Neuron (in vitro differentiated cells): Measurements from ENCODE around the gene AMZ1.

Experiments
- H2AFZ ChIP-seq: one replicate; pipeline ENCODE4 v1.6.1; 2013; ENCODE audit warnings: low read depth, mild to moderate bottlenecking, inconsistent platforms, low read length, moderate library complexity
- H3K27me3 ChIP-seq: one replicate; pipeline ENCODE4 v1.6.1; 2013; ENCODE audit warnings: low read length; ENCODE audit not compliant: insufficient read depth
- H3K36me3 ChIP-seq: one replicate; pipeline ENCODE4 v1.6.1; 2013; ENCODE audit warnings: low read length; ENCODE audit not compliant: insufficient read depth
- H3K4me1 ChIP-seq: one replicate; pipeline ENCODE4 v1.6.1; 2013; ENCODE audit warnings: low read length; ENCODE audit not compliant: insufficient read depth
- H3K4me3 ChIP-seq: 2 replicates; pipeline ENCODE4 v1.5.1; 2013; ENCODE audit warnings: mild to moderate bottlenecking, low read length, moderate library complexity
- H3K9me3 ChIP-seq: one replicate; pipeline ENCODE4 v1.6.1; 2013; ENCODE audit warnings: low read length

AMZ1 gene

GRCh38 chr7:2657208-2657607 lies 30.8 kb upstream of the AMZ1 start:
- Histone ChIP-seq H2AFZ (no peak overlapping the region), H3K36me3 (peaks cover 51% of the 10 kb centered on the region), H3K4me3 (no peak overlapping the region), H3K9me3 (no peaks in the 10 kb centered on the region), H3K4me1 (no peaks in the 10 kb centered on the region), H3K27me3 (no peaks in the 10 kb centered on the region)

- H3K4me1 ChIP-seq = no peaks in the 10 kb centered on the region
- no peak overlapping the region for H3K4me3 ChIP-seq
- peaks cover 46% of the 10 kb centered on the region for H3K36me3 ChIP-seq
- H2AFZ ChIP-seq = no peak overlapping the region
- H3K9me3 ChIP-seq = no peaks in the 10 kb centered on the region
- H3K27me3 ChIP-seq = no peaks in the 10 kb centered on the region
Observed at GRCh38 chr7:2657920-2658671, 29.9 kb upstream of the AMZ1 start.

GRCh38 chr7:2658941-2659340 lies 29.1 kb upstream of the AMZ1 start:
- Histone ChIP-seq H3K4me3 (no peak overlapping the region), H2AFZ (no peak overlapping the region), H3K4me1 (no peaks in the 10 kb centered on the region), H3K27me3 (no peaks in the 10 kb centered on the region), H3K9me3 (no peaks in the 10 kb centered on the region), H3K36me3 (peaks cover 46% of the 10 kb centered on the region)

- Histone ChIP-seq H3K4me1 (no peaks in the 10 kb centered on the region), H3K36me3 (peaks cover 46% of the 10 kb centered on the region), H3K4me3 (no peak overlapping the region), H2AFZ (no peak overlapping the region), H3K9me3 (no peaks in the 10 kb centered on the region), H3K27me3 (no peaks in the 10 kb centered on the region)
Observed at GRCh38 chr7:2659556-2660358, 28.2 kb upstream of the AMZ1 start.

- H2AFZ ChIP-seq = no peak overlapping the region
- H3K4me3 ChIP-seq = no peak overlapping the region
- H3K9me3 ChIP-seq = no peaks in the 10 kb centered on the region
- no peaks in the 10 kb centered on the region for H3K27me3 ChIP-seq
- peaks cover 43% of the 10 kb centered on the region for H3K36me3 ChIP-seq
- H3K4me1 ChIP-seq = no peaks in the 10 kb centered on the region
Observed at GRCh38 chr7:2660359-2661095, 27.5 kb upstream of the AMZ1 start.

DNA sequence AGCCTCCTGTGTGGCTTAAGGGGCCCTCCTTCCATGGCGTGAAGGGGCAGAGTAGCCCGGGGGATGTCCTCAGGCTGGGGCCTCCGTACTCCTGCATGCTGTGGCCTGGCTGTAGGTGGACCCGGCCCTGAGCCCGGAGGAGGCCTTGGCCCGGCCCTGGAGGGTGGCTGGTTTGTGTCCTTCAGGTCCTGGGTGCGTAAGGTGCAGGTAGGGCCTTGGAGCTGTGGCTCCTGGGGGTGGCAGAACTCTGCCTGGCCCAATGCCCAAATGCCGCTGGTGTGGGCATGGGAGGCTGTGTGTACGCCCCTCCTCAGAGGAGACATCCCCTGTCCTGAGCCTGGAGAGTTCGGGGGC lies 26.9 kb upstream of the AMZ1 start:
- no peaks in the 10 kb centered on the region for H3K27me3 ChIP-seq
- H3K36me3 ChIP-seq = peaks cover 38% of the 10 kb centered on the region
- H3K4me1 ChIP-seq = no peaks in the 10 kb centered on the region

GRCh38 chr7:2661602-2662272 lies 26.3 kb upstream of the AMZ1 start:
- Histone ChIP-seq H3K36me3 (peaks cover 31% of the 10 kb centered on the region), H3K4me1 (no peaks in the 10 kb centered on the region)

More for the DNA sequence above, 26.9 kb upstream of the AMZ1 start:
- Histone ChIP-seq H3K4me3 (no peak overlapping the region), H3K9me3 (no peaks in the 10 kb centered on the region), H2AFZ (no peak overlapping the region)

GRCh38 chr7:2662273-2663120 lies 25.5 kb upstream of the AMZ1 start:
- Histone ChIP-seq H3K36me3 (peaks cover 24% of the 10 kb centered on the region), H3K4me3 (no peak overlapping the region), H3K9me3 (peaks cover 2% of the 10 kb centered on the region)

More at GRCh38 chr7:2661602-2662272, 26.3 kb upstream of the AMZ1 start:
- Histone ChIP-seq H3K9me3 (peaks cover under 1% of the 10 kb centered on the region), H3K4me3 (no peak overlapping the region), H3K27me3 (no peaks in the 10 kb centered on the region), H2AFZ (no peak overlapping the region)

GRCh38 chr7:2663121-2663886 lies 24.7 kb upstream of the AMZ1 start:
- H3K36me3 ChIP-seq = peaks cover 17% of the 10 kb centered on the region

More at GRCh38 chr7:2662273-2663120, 25.5 kb upstream of the AMZ1 start:
- H3K27me3 ChIP-seq = no peaks in the 10 kb centered on the region
- H2AFZ ChIP-seq = no peak overlapping the region
- no peaks in the 10 kb centered on the region for H3K4me1 ChIP-seq

GRCh38 chr7:2663960-2664359 lies 24.0 kb upstream of the AMZ1 start:
- Histone ChIP-seq H3K4me1 (no peaks in the 10 kb centered on the region), H2AFZ (no peak overlapping the region), H3K4me3 (no peak overlapping the region), H3K36me3 (peaks cover 15% of the 10 kb centered on the region), H3K27me3 (no peaks in the 10 kb centered on the region), H3K9me3 (peaks cover 2% of the 10 kb centered on the region)

More at GRCh38 chr7:2663121-2663886, 24.7 kb upstream of the AMZ1 start:
- Histone ChIP-seq H3K4me1 (no peaks in the 10 kb centered on the region), H3K9me3 (peaks cover 2% of the 10 kb centered on the region), H3K4me3 (no peak overlapping the region), H3K27me3 (no peaks in the 10 kb centered on the region), H2AFZ (no peak overlapping the region)

GRCh38 chr7:2665359-2665791 lies 22.6 kb upstream of the AMZ1 start:
- no peaks in the 10 kb centered on the region for H3K27me3 ChIP-seq
- no peak overlapping the region for H2AFZ ChIP-seq
- H3K9me3 ChIP-seq = peaks cover 2% of the 10 kb centered on the region
- no peak overlapping the region for H3K4me3 ChIP-seq
- peaks cover 15% of the 10 kb centered on the region for H3K36me3 ChIP-seq
- no peaks in the 10 kb centered on the region for H3K4me1 ChIP-seq
